PFSK-1 (cell line): ENCODE measurements around the gene KLF17.

Source experiments
- FOXP2 ChIP-seq: optimal IDR thresholded peaks from 2 replicates; pipeline ENCODE3; 2011; ENCODE audit warnings: borderline replicate concordance, control low read depth, inconsistent platforms; ENCODE audit not compliant: insufficient read depth; ENCODE audit errors: extremely low read length, extremely low read depth
- POLR2AphosphoS5 ChIP-seq: IDR thresholded peaks from 2 replicates; pipeline ENCODE4 v1.6.1; 2012; ENCODE audit warnings: low read depth, mild to moderate bottlenecking, control low read depth, low read length, moderate library complexity
- SIN3A ChIP-seq: IDR thresholded peaks from 2 replicates; pipeline ENCODE4 v1.6.1; 2012; ENCODE audit warnings: mild to moderate bottlenecking, low read length, moderate library complexity, borderline replicate concordance; ENCODE audit not compliant: insufficient read depth
- TAF1 ChIP-seq: IDR thresholded peaks from 2 replicates; pipeline ENCODE4 v1.6.1; 2012; ENCODE audit warnings: low read length, control low read depth, borderline replicate concordance; ENCODE audit not compliant: insufficient read depth
- TF ChIP-seq, protein P1 (sequence below), 2 experiments: IDR thresholded peaks; 2 replicates each; pipeline versions ENCODE4 v1.6.1 to v1.8.0; 2011 to 2012; ENCODE audit warnings: low read depth in 2 of 2, low read length in 2 of 2, control low read depth in 1 of 2, inconsistent platforms in 1 of 2, mild to moderate bottlenecking in 1 of 2, moderate library complexity in 1 of 2; ENCODE audit not compliant: insufficient read depth in 1 of 2

Gene KLF17

GRCh38 chr1:44129616-44130500 is 11.2 kb downstream of the KLF17 start:
- TF ChIP-seq POLR2AphosphoS5 (no peak), TAF1 (no peak), FOXP2 (no peak)
- TF ChIP-seq, protein P1, sequence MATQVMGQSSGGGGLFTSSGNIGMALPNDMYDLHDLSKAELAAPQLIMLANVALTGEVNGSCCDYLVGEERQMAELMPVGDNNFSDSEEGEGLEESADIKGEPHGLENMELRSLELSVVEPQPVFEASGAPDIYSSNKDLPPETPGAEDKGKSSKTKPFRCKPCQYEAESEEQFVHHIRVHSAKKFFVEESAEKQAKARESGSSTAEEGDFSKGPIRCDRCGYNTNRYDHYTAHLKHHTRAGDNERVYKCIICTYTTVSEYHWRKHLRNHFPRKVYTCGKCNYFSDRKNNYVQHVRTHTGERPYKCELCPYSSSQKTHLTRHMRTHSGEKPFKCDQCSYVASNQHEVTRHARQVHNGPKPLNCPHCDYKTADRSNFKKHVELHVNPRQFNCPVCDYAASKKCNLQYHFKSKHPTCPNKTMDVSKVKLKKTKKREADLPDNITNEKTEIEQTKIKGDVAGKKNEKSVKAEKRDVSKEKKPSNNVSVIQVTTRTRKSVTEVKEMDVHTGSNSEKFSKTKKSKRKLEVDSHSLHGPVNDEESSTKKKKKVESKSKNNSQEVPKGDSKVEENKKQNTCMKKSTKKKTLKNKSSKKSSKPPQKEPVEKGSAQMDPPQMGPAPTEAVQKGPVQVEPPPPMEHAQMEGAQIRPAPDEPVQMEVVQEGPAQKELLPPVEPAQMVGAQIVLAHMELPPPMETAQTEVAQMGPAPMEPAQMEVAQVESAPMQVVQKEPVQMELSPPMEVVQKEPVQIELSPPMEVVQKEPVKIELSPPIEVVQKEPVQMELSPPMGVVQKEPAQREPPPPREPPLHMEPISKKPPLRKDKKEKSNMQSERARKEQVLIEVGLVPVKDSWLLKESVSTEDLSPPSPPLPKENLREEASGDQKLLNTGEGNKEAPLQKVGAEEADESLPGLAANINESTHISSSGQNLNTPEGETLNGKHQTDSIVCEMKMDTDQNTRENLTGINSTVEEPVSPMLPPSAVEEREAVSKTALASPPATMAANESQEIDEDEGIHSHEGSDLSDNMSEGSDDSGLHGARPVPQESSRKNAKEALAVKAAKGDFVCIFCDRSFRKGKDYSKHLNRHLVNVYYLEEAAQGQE (IDR thresholded peaks at IDR 0.05; ENCODE audit: insufficient read depth in 1 of 2, low read depth in 2 of 2, low read length in 2 of 2), result no peak

DNA sequence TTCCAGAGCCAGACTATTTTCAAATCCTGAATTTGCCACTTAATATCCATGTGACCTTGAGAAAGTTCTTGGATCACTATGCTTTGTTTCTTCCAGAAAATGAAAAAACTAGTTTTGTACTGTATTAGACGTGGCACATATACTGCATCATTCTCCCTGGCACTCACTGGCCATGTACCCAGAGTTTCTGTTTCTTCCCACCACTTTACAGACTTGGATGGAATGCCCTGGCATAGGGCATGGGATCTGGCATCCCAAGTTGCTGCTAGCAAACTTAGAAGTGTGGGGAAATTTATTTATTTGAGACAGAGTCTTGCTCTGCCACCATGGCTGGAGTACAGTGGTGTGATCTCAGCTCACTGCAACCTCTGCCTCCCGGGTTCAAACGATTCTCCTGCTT is 12.8 kb downstream of the KLF17 start:
- TF ChIP-seq, protein P1 (IDR thresholded peaks at IDR 0.05; ENCODE audit: insufficient read depth in 1 of 2, low read depth in 2 of 2, low read length in 2 of 2), result no peak
- TF ChIP-seq TAF1 (no peak), SIN3A (no peak), FOXP2 (no peak), POLR2AphosphoS5 (no peak)

- no peak for TF ChIP-seq SIN3A
- TF ChIP-seq, protein P1 (IDR thresholded peaks at IDR 0.05; ENCODE audit: insufficient read depth in 1 of 2, low read depth in 2 of 2, low read length in 2 of 2), result no peak
- TF ChIP-seq POLR2AphosphoS5, result no peak
- no peak for TF ChIP-seq FOXP2
- no peak for TF ChIP-seq TAF1
Measured at GRCh38 chr1:44134071-44134920, 15.7 kb downstream of the KLF17 start.

GRCh38 chr1:44135886-44136285 is 17.3 kb downstream of the KLF17 start:
- TF ChIP-seq POLR2AphosphoS5, result no peak
- TF ChIP-seq, protein P1 (IDR thresholded peaks at IDR 0.05; ENCODE audit: insufficient read depth in 1 of 2, low read depth in 2 of 2, low read length in 2 of 2), result no peak
- TF ChIP-seq TAF1, result no peak
- TF ChIP-seq FOXP2, result no peak
- no peak for TF ChIP-seq SIN3A
